Sigmoid colon (tissue), 4 donors: ENCODE results near the gene ZNF532.

Experiments used
- EP300 ChIP-seq, 4 donors: sonication (generic); formaldehyde crosslinking; IDR thresholded peaks; one replicate each; pipeline ENCODE4 v1.6.1; 2017; ENCODE audit warnings: antibody characterized with exemption in 4 of 4
- POLR2A ChIP-seq, 2 donors: fragments of 450-650 bp; IDR thresholded peaks; one replicate each; pipeline ENCODE4 v1.6.1; 2016; ENCODE audit warnings: antibody characterized with exemption in 2 of 2, mild to moderate bottlenecking in 2 of 2, moderate library complexity in 2 of 2
- POLR2AphosphoS5 ChIP-seq, 4 donors: sonication (generic); formaldehyde crosslinking; IDR thresholded peaks; one replicate each; pipeline ENCODE4 v1.6.1; 2017; ENCODE audit warnings: antibody characterized with exemption in 4 of 4
- TF ChIP-seq, protein P1 (sequence below), 4 experiments: fragments of 450-650 bp in 3 of 4; fragments of 200-600 bp in 1 of 4; IDR thresholded peaks; one replicate each; pipeline ENCODE4 v1.5.1; 2016 to 2019; ENCODE audit warnings: antibody characterized with exemption in 4 of 4, mild to moderate bottlenecking in 3 of 4, moderate library complexity in 2 of 4

DNA sequence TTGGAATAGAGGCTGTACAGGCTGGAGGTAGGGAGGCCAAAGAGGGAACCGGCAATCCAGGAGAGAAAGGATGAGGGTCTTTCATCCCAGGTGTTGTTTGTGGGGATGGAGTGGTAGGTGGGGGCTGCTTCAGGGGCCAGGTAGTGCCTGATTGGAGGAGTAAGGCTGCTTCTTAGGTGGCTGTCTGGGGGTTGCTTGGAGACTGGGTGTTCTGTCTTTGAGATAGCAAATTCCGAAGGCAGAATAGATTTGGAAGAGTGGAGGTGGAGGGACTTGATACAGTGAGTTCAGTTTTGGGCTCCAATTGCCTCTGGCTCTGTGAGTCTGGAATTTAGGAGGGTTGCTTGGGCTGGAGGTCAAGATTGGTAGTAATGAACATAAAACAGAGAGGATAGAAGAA lies 5.9 kb downstream of the ZNF532 start:
- TF ChIP-seq, protein P1, sequence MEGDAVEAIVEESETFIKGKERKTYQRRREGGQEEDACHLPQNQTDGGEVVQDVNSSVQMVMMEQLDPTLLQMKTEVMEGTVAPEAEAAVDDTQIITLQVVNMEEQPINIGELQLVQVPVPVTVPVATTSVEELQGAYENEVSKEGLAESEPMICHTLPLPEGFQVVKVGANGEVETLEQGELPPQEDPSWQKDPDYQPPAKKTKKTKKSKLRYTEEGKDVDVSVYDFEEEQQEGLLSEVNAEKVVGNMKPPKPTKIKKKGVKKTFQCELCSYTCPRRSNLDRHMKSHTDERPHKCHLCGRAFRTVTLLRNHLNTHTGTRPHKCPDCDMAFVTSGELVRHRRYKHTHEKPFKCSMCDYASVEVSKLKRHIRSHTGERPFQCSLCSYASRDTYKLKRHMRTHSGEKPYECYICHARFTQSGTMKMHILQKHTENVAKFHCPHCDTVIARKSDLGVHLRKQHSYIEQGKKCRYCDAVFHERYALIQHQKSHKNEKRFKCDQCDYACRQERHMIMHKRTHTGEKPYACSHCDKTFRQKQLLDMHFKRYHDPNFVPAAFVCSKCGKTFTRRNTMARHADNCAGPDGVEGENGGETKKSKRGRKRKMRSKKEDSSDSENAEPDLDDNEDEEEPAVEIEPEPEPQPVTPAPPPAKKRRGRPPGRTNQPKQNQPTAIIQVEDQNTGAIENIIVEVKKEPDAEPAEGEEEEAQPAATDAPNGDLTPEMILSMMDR (IDR thresholded peaks at IDR 0.05): no peak
- no peak for TF ChIP-seq EP300 (IDR thresholded peaks at IDR 0.05)
- TF ChIP-seq POLR2A (IDR thresholded peaks at IDR 0.05): no peak
- no peak for TF ChIP-seq POLR2AphosphoS5 (IDR thresholded peaks at IDR 0.05)
